Measurements from ENCODE around the gene BPIFB2. TPM values are rescaled to one million over a fixed set of nuclear protein-coding genes. Genes with fewer than 3 reads are reported as not detected.

The BPIFB2 gene
- total and polyA plus RNA-seq, 7 donors = not detected

DNA sequence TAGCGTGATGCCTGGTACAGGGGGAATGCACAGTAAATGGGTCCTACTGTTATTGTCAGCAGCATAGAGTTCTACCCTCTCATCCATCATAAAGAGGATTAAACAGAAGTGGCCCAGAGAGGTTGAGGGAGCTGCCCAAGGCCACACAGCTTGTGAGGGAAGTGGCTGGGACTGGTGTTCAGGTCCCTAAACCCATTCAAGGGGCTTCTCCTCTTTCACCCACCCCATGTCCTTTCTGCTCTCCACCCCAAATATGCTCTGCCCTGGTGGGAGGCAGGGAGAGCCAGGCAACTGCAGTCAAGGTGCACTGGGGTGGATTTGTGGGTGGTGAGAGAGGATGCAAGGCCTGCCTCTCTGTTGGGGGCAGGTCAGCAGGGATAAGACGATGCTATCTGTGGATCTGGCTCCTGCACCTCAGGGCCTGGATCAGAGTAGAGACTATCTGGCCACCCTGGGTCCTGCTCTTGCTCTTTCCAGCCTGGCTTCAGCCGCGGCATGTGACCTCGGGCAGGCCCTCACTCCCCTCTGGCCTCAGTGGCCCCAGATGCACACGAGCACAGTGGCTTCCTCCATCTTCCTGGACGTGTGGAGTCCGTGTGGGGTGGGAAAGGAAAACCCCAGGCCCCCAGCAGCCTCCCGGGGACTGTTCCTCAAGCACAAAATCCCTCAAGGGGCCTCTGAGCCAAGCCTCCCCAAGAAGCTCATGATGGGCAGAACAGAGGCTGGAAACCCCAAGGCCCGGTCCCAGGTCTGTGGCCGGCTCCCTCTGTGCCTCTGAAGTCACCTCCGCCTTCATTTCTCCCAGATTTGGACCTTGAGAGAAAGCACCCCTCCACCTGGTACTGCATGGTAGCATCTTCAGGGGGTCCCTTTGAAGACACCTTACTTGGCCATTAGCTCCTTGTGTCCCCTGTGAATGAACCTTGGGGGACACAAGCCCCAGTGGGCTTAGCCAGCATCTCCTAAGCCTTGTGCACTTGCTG lies 20.6 kb downstream of the BPIFB2 start:
- intact Hi-C loops (cut with DNase I) = no loop called here
- Histone ChIP-seq H3K4me1 (no peaks in the 10 kb centered on the region), H3K4me3 (no peak overlapping the region), H3K9me3 (no peaks in the 10 kb centered on the region), H3K27me3 (ENCODE audit: insufficient read depth in 3 of 3, low read length in 2 of 3) (peaks cover 0 to 22% (median 7%) of the 10 kb centered on the region in 3 donors), H3K36me3 (ENCODE audit: insufficient read depth in 1 of 2, low read depth in 1 of 2) (no peaks in the 10 kb centered on the region), H3K27ac (no peak overlapping the region)
- TF ChIP-seq, protein P1, sequence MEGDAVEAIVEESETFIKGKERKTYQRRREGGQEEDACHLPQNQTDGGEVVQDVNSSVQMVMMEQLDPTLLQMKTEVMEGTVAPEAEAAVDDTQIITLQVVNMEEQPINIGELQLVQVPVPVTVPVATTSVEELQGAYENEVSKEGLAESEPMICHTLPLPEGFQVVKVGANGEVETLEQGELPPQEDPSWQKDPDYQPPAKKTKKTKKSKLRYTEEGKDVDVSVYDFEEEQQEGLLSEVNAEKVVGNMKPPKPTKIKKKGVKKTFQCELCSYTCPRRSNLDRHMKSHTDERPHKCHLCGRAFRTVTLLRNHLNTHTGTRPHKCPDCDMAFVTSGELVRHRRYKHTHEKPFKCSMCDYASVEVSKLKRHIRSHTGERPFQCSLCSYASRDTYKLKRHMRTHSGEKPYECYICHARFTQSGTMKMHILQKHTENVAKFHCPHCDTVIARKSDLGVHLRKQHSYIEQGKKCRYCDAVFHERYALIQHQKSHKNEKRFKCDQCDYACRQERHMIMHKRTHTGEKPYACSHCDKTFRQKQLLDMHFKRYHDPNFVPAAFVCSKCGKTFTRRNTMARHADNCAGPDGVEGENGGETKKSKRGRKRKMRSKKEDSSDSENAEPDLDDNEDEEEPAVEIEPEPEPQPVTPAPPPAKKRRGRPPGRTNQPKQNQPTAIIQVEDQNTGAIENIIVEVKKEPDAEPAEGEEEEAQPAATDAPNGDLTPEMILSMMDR (IDR thresholded peaks at IDR 0.05) = no peak
- DNase-seq (peak in 1 of 2 donors; percentile 30), ATAC-seq (no peak)
- 61 to 74% (median 74%) methylated on average over 12 of the region's 12 CpGs for WGBS, 3 donors

DNA sequence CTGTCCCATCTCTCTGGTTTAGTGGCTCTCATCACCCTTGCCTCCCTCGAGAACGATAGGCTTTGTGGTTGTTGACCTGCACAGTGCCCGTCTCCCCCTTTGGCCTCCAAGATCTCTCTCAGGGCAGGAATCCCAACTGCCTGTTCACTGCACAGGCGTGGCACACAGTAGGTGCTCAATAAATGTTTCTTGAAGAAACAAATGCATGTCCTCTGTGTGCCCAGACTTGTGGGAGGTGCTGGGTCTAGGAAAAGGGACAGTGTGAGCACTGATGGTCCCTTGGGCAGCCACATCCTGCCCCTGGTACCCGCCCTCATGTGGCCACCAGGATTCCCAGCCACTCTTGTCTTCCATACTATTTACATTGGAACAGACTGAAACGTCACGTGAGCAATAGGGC lies 21.4 kb downstream of the BPIFB2 start:
- ATAC-seq = no peak

DNA sequence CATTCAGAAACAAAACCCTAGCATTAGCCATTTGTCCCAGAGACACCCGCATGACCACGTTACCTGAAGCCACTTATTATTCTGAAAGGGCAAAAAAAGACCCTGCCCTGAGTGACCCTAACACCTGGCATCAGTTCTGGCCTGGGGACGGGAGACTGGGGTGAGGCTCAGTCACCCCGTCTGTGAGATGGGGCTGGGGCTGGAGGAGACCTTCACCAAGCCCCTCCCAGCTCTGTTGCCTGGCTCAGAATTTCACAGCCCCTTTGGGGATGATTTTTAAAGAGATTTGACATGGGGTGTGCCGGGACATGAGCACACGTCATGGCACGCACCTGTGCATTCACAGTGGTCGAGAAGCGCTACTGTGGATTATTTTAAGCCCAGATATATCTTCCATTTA lies 22.6 kb downstream of the BPIFB2 start:
- intact Hi-C loops (cut with DNase I) = no loop called here
- H3K4me3 ChIP-seq = no peak overlapping the region
- no peaks in the 10 kb centered on the region for H3K36me3 ChIP-seq (ENCODE audit: insufficient read depth in 1 of 2, low read depth in 1 of 2)
- peaks cover 0 to 21% (median 7%) of the 10 kb centered on the region in 3 donors for H3K27me3 ChIP-seq (ENCODE audit: insufficient read depth in 3 of 3, low read length in 2 of 3)
- TF ChIP-seq, protein P1 (IDR thresholded peaks at IDR 0.05) = no peak
- H3K27ac ChIP-seq = no peak overlapping the region
- WGBS, 3 donors = 51 to 65% (median 56%) methylated on average over 9 of the region's 9 CpGs
- ATAC-seq = no peak
- DNase-seq = peak in 1 of 2 donors; percentile 15
- no peaks in the 10 kb centered on the region for H3K4me1 ChIP-seq
- H3K9me3 ChIP-seq = no peaks in the 10 kb centered on the region

More for the DNA sequence above, 21.4 kb downstream of the BPIFB2 start:
- DNase-seq = no peak
- TF ChIP-seq, protein P1 (IDR thresholded peaks at IDR 0.05) = no peak
- intact Hi-C loops (cut with DNase I) = no loop called here
- H3K9me3 ChIP-seq = no peaks in the 10 kb centered on the region
- no peak overlapping the region for H3K27ac ChIP-seq
- peaks cover 0 to 21% (median 7%) of the 10 kb centered on the region in 3 donors for H3K27me3 ChIP-seq (ENCODE audit: insufficient read depth in 3 of 3, low read length in 2 of 3)
- 68 to 76% (median 69%) methylated on average over 7 of the region's 7 CpGs for WGBS, 3 donors
- no peak overlapping the region for H3K4me3 ChIP-seq
- H3K4me1 ChIP-seq = no peaks in the 10 kb centered on the region
- H3K36me3 ChIP-seq (ENCODE audit: insufficient read depth in 1 of 2, low read depth in 1 of 2) = no peaks in the 10 kb centered on the region

DNA sequence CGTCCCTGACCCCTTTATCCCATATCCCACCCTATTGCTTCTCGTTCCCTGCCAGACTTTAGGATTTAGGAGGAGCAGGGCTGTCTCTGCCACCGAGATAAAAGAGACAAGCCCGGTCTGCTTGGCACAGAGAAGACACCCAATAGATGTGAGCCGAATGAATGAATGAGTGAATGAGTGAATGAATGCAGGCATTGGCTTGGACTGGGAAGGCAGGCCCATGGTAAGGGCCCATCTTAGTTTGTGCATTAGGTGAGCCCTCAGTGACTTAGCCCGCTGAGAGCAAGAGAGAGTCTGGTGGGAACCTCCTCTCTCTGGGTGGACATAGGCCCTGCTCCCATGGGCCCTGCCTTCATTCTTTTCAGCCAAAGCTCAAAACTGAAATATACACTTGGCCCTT lies 23.1 kb downstream of the BPIFB2 start:
- intact Hi-C loops (cut with DNase I) = no loop called here
- Histone ChIP-seq H3K36me3 (ENCODE audit: insufficient read depth in 1 of 2, low read depth in 1 of 2) (no peaks in the 10 kb centered on the region), H3K27ac (no peak overlapping the region), H3K9me3 (no peaks in the 10 kb centered on the region), H3K4me3 (no peak overlapping the region), H3K4me1 (no peaks in the 10 kb centered on the region), H3K27me3 (ENCODE audit: insufficient read depth in 3 of 3, low read length in 2 of 3) (peaks cover 0 to 21% (median 7%) of the 10 kb centered on the region in 3 donors)
- ATAC-seq = no peak
- TF ChIP-seq, protein P1 (IDR thresholded peaks at IDR 0.05) = no peak
- WGBS, 3 donors = 75 to 82% (median 78%) methylated on average over 6 of the region's 6 CpGs
- DNase-seq = peak in 1 of 2 donors; percentile 16
